ENCODE measurements around the gene E2F7.

The E2F7 gene

GRCh38 chr12:77023501-77023900, 41.9 kb downstream of the E2F7 start:
- TF ChIP-seq ZBTB7A (IDR thresholded peaks at IDR 0.05; ENCODE audit: low read depth) (no peak), USF1 (IDR thresholded peaks at IDR 0.05) (no peak), NFIC (IDR thresholded peaks at IDR 0.05) (no peak), EP300 (IDR thresholded peaks at IDR 0.05; ENCODE audit: borderline replicate concordance) (no peak), CREB1 (IDR thresholded peaks at IDR 0.05; ENCODE audit: low read depth) (no peak), YY1 (IDR thresholded peaks at IDR 0.05; ENCODE audit: low read depth) (no peak), TCF12 (IDR thresholded peaks at IDR 0.05; ENCODE audit: low read depth) (no peak), EGR1 (IDR thresholded peaks at IDR 0.05) (no peak), CEBPB (IDR thresholded peaks at IDR 0.05) (no peak), TAF1 (IDR thresholded peaks at IDR 0.05; ENCODE audit: low read depth) (no peak), RAD21 (IDR thresholded peaks at IDR 0.05; ENCODE audit: low read depth) (no peak), FOXM1 (IDR thresholded peaks at IDR 0.05; ENCODE audit: borderline replicate concordance, low read depth) (no peak), TEAD4 (IDR thresholded peaks at IDR 0.05) (no peak)
- TF ChIP-seq, protein P1, sequence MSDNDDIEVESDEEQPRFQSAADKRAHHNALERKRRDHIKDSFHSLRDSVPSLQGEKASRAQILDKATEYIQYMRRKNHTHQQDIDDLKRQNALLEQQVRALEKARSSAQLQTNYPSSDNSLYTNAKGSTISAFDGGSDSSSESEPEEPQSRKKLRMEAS (IDR thresholded peaks at IDR 0.05) = no peak
- TF ChIP-seq, protein P2, sequence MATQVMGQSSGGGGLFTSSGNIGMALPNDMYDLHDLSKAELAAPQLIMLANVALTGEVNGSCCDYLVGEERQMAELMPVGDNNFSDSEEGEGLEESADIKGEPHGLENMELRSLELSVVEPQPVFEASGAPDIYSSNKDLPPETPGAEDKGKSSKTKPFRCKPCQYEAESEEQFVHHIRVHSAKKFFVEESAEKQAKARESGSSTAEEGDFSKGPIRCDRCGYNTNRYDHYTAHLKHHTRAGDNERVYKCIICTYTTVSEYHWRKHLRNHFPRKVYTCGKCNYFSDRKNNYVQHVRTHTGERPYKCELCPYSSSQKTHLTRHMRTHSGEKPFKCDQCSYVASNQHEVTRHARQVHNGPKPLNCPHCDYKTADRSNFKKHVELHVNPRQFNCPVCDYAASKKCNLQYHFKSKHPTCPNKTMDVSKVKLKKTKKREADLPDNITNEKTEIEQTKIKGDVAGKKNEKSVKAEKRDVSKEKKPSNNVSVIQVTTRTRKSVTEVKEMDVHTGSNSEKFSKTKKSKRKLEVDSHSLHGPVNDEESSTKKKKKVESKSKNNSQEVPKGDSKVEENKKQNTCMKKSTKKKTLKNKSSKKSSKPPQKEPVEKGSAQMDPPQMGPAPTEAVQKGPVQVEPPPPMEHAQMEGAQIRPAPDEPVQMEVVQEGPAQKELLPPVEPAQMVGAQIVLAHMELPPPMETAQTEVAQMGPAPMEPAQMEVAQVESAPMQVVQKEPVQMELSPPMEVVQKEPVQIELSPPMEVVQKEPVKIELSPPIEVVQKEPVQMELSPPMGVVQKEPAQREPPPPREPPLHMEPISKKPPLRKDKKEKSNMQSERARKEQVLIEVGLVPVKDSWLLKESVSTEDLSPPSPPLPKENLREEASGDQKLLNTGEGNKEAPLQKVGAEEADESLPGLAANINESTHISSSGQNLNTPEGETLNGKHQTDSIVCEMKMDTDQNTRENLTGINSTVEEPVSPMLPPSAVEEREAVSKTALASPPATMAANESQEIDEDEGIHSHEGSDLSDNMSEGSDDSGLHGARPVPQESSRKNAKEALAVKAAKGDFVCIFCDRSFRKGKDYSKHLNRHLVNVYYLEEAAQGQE (IDR thresholded peaks at IDR 0.05; ENCODE audit: low read depth) = no peak

DNA sequence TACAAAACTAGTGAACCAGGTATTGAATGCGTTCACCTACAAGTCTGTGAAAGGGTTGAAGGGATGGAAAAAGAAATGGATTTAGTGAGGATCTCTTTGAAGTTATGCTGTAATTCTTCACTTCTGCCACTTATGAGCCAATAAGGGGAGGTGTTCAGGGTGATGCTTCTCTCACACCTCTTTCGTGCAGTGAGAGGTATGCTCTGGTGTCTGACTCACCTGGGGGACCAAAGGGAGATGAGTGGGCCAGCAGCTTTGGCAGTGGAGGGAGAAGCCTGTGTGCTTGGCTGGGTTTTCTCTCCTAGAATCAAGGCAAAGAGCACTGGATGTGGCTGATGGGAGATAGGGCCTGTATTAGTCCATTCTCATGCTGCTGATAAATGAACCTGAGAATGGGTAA, 45.4 kb downstream of the E2F7 start:
- TF ChIP-seq RAD21 (IDR thresholded peaks at IDR 0.05; ENCODE audit: low read depth) (no peak), CEBPB (IDR thresholded peaks at IDR 0.05) (no peak), TAF1 (IDR thresholded peaks at IDR 0.05; ENCODE audit: low read depth) (no peak), USF1 (IDR thresholded peaks at IDR 0.05) (no peak), NFIC (IDR thresholded peaks at IDR 0.05) (no peak), YY1 (IDR thresholded peaks at IDR 0.05; ENCODE audit: low read depth) (no peak), TEAD4 (IDR thresholded peaks at IDR 0.05) (no peak), CREB1 (IDR thresholded peaks at IDR 0.05; ENCODE audit: low read depth) (no peak), ZBTB7A (IDR thresholded peaks at IDR 0.05; ENCODE audit: low read depth) (no peak)
- TF ChIP-seq, protein P2 (IDR thresholded peaks at IDR 0.05; ENCODE audit: low read depth) = no peak
- TF ChIP-seq, protein P1 (IDR thresholded peaks at IDR 0.05) = no peak

GRCh38 chr12:77016606-77017005, 48.8 kb downstream of the E2F7 start:
- no peak for TF ChIP-seq TAF1 (IDR thresholded peaks at IDR 0.05; ENCODE audit: low read depth)
- no peak for TF ChIP-seq TCF12 (IDR thresholded peaks at IDR 0.05; ENCODE audit: low read depth)
- TF ChIP-seq, protein P2 (IDR thresholded peaks at IDR 0.05; ENCODE audit: low read depth) = no peak
- no peak for TF ChIP-seq USF1 (IDR thresholded peaks at IDR 0.05)
- TF ChIP-seq NFIC (IDR thresholded peaks at IDR 0.05) = no peak
- TF ChIP-seq EGR1 (IDR thresholded peaks at IDR 0.05) = no peak
- no peak for TF ChIP-seq FOXM1 (IDR thresholded peaks at IDR 0.05; ENCODE audit: borderline replicate concordance, low read depth)

DNA sequence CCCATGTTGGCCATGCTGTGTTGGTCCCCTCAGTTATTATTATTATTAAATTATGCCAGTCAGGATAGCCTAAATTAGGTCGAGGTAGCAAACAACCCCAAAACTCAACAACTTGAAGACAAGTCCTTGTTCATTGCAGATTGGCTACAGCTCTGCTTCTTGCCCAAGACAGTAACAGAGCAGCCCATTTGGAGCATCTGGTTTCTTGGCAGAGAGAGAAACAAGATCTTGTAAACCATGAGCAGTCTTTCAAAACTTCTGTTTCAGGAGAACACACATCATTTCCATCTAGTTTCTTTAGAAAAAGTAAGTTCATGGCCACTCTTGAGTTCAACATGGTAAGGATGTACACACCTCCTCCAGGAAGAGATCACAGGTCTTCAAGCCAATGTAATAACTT, 52.3 kb downstream of the E2F7 start:
- TF ChIP-seq USF1 (IDR thresholded peaks at IDR 0.05) = no peak
- TF ChIP-seq, protein P1 (IDR thresholded peaks at IDR 0.05) = no peak

Data from Ishikawa (cell line).